HG03025 (cell line): ENCODE measurements around the gene SREK1.
"Not testable (repeated sequence)": the region's sequence is repeated elsewhere in the genome, so short reads cannot be mapped to it uniquely, and the experiment has no call there.

Experiments
- ATAC-seq: cut with Tn5 transposase; IDR thresholded peaks from one replicate; pipeline ENCODE4 v1.9.1; 2021; ENCODE audit warnings: mild to moderate bottlenecking, moderate library complexity; ENCODE audit not compliant: unreplicated experiment, low FRiP score

The SREK1 gene

GRCh38 chr5:66209794-66210193 is 65.7 kb downstream of the SREK1 start:
- ATAC-seq = no peak

- no peak for ATAC-seq
Observed at GRCh38 chr5:66213533-66213932, 69.4 kb downstream of the SREK1 start.

- no peak for ATAC-seq
Observed at GRCh38 chr5:66222455-66222854, 78.4 kb downstream of the SREK1 start.

GRCh38 chr5:66222896-66223295 is 78.8 kb downstream of the SREK1 start:
- not testable (repeated sequence) for ATAC-seq

- ATAC-seq = no peak
Observed at GRCh38 chr5:66223637-66224036, 79.5 kb downstream of the SREK1 start.

GRCh38 chr5:66224274-66224673 is 80.2 kb downstream of the SREK1 start:
- no peak for ATAC-seq

- no peak for ATAC-seq
Observed at GRCh38 chr5:66224773-66225553, 80.9 kb downstream of the SREK1 start.

- ATAC-seq = no peak
Observed at GRCh38 chr5:66230551-66230950, 86.5 kb downstream of the SREK1 start.

- no peak for ATAC-seq
Observed at GRCh38 chr5:66231508-66231907, 87.4 kb downstream of the SREK1 start.

- no peak for ATAC-seq
Observed at GRCh38 chr5:66232275-66232674, 88.2 kb downstream of the SREK1 start.

- no peak for ATAC-seq
Observed at GRCh38 chr5:66232706-66233445, 88.8 kb downstream of the SREK1 start.
